ENCODE results near the gene SNX25. TPM values are rescaled to one million over a fixed set of nuclear protein-coding genes. Genes with fewer than 3 reads are reported as not detected.

SNX25 gene
- total and polyA plus RNA-seq, 10 of the 15 experiments (the other 5 are each of a cell fraction or from before 2014, with no cell fraction given): 11.2 to 117 (median 62.8) TPM

GRCh38 chr4:185165605-185166063 is 43.8 kb upstream of the SNX25 start (continued):
- peak; percentile 86 for TF ChIP-seq ATF2 (IDR thresholded peaks at IDR 0.05; ENCODE audit: low read length)
- TF ChIP-seq EGR1 (IDR thresholded peaks at IDR 0.05; ENCODE audit: borderline replicate concordance in 1 of 2, low read depth in 2 of 2, low read length in 2 of 2): peak in 1 of 2 experiments; percentile 50; a peak in 1 of 3 replicates
- no peak for TF ChIP-seq NFXL1 (IDR thresholded peaks at IDR 0.05; ENCODE audit: borderline replicate concordance)
- no peak for TF ChIP-seq YY1 (IDR thresholded peaks at IDR 0.05; ENCODE audit: low read depth, low read length)
- TF ChIP-seq CTCF (IDR thresholded peaks at IDR 0.05 in 2 of 3, conservative IDR thresholded peaks at IDR 0.05 in 1 of 3; ENCODE audit: control insufficient read depth in 2 of 3, extremely low read depth in 1 of 3, insufficient read depth in 1 of 3, low read depth in 3 of 3, low read length in 3 of 3): no peak
- no peak for TF ChIP-seq MYB (IDR thresholded peaks at IDR 0.05; ENCODE audit: borderline replicate concordance, low read depth, low read length)
- TF ChIP-seq POLR2A (IDR thresholded peaks at IDR 0.05; ENCODE audit: low read depth, low read length): no peak
- no peak for TF ChIP-seq POLR2AphosphoS2 (IDR thresholded peaks at IDR 0.05; ENCODE audit: low read depth, low read length)
- TF ChIP-seq SKIL (IDR thresholded peaks at IDR 0.05; ENCODE audit: low read depth, poor library complexity, severe bottlenecking): peak; percentile 89
- TF ChIP-seq CUX1 (IDR thresholded peaks at IDR 0.05; ENCODE audit: insufficient replicate concordance, low read depth, low read length): no peak
- 0 out of 2 replicates have a peak, but pooled peaks have one; percentile 74 for TF ChIP-seq RCOR1 (conservative IDR thresholded peaks at IDR 0.05; ENCODE audit: low read depth, low read length)
- TF ChIP-seq RB1 (IDR thresholded peaks at IDR 0.05; ENCODE audit: borderline replicate concordance): no peak
- TF ChIP-seq BCL3 (IDR thresholded peaks at IDR 0.05; ENCODE audit: borderline replicate concordance, insufficient read depth, low read depth, low read length, poor library complexity, severe bottlenecking): no peak
- TF ChIP-seq ETV6 (conservative IDR thresholded peaks at IDR 0.05 in 1 of 2, IDR thresholded peaks at IDR 0.05 in 1 of 2; ENCODE audit: borderline replicate concordance in 1 of 2, low read depth in 1 of 2): peak in 1 of 2 experiments; percentile 70; a peak in 1 of 4 replicates
